GM23338 (cell line): ENCODE data around the gene DFFB. TPM values are rescaled to one million over a fixed set of nuclear protein-coding genes. Genes with fewer than 3 reads are reported as not detected.

Source experiments
- ATAC-seq: fragments of 200-7000 bp; cut with Tn5 transposase; 3 replicates; pipeline ENCODE4 v1.9.1; 2020
- DNase-seq: peaks from one replicate; pipeline ENCODE4 v3.0.0-alpha.2; 2015; ENCODE audit warnings: low spot score
- H2AFZ ChIP-seq: fragments of 200-600 bp; sonication (generic); 2 replicates; pipeline ENCODE4 v1.8.0; 2016; ENCODE audit warnings: antibody characterized with exemption, mild to moderate bottlenecking, moderate library complexity
- H3F3A ChIP-seq: fragments of 200-600 bp; sonication (generic); replicated peaks from 2 replicates; pipeline ENCODE4 v1.8.0; 2017; ENCODE audit warnings: antibody characterized with exemption, mixed run types, low read depth
- H3K27ac ChIP-seq: fragments of 200-600 bp; sonication (generic); 2 replicates; pipeline ENCODE4 v1.6.1; 2016; ENCODE audit warnings: low read depth
- H3K27me3 ChIP-seq: fragments of 200-600 bp; sonication (generic); 2 replicates; pipeline ENCODE4 v1.8.0; 2016; ENCODE audit warnings: mild to moderate bottlenecking, mixed run types, moderate library complexity; ENCODE audit not compliant: insufficient read depth
- H3K36me3 ChIP-seq: fragments of 200-600 bp; sonication (generic); 2 replicates; pipeline ENCODE4 v1.8.0; 2016; ENCODE audit warnings: mild to moderate bottlenecking; ENCODE audit not compliant: insufficient read depth
- H3K4me1 ChIP-seq: fragments of 200-600 bp; sonication (generic); 2 replicates; pipeline ENCODE4 v1.8.0; 2016; ENCODE audit warnings: mild to moderate bottlenecking, moderate library complexity; ENCODE audit not compliant: insufficient read depth
- H3K4me2 ChIP-seq: fragments of 200-600 bp; sonication (generic); 2 replicates; pipeline ENCODE4 v1.7.1; 2017; ENCODE audit warnings: mixed run types
- H3K4me3 ChIP-seq: fragments of 200-600 bp; sonication (generic); 2 replicates; pipeline ENCODE4 v1.6.1; 2016; ENCODE audit warnings: mixed run types
- H3K79me2 ChIP-seq: fragments of 200-600 bp; sonication (generic); replicated peaks from 2 replicates; pipeline ENCODE4 v1.8.0; 2017; ENCODE audit warnings: mild to moderate bottlenecking; ENCODE audit not compliant: insufficient read depth
- H3K9me2 ChIP-seq: fragments of 200-600 bp; sonication (generic); 2 replicates; pipeline ENCODE4 v1.8.0; 2017; ENCODE audit not compliant: insufficient read depth
- H4K20me1 ChIP-seq: fragments of 200-600 bp; sonication (generic); replicated peaks from 2 replicates; pipeline ENCODE4 v1.8.0; 2017; ENCODE audit warnings: mild to moderate bottlenecking; ENCODE audit not compliant: insufficient read depth
- H3K27ac Mint-ChIP-seq: 2 replicates; pipeline ENCODE4 v1.8.0; 2020; ENCODE audit warnings: inconsistent platforms, mild to moderate bottlenecking, moderate library complexity, mixed read lengths
- H3K27me3 Mint-ChIP-seq: 3 replicates; pipeline ENCODE4 v1.8.0; 2022; ENCODE audit warnings: low read depth, mild to moderate bottlenecking, moderate library complexity, mixed read lengths, inconsistent platforms; ENCODE audit not compliant: insufficient read depth, poor library complexity
- H3K36me3 Mint-ChIP-seq: 3 replicates; pipeline ENCODE4 v1.8.0; 2021; ENCODE audit warnings: low read depth, mild to moderate bottlenecking, inconsistent platforms, moderate library complexity, mixed read lengths
- H3K4me1 Mint-ChIP-seq: 3 replicates; pipeline ENCODE4 v1.8.0; 2020; ENCODE audit warnings: mild to moderate bottlenecking, inconsistent platforms, mixed read lengths
- H3K4me3 Mint-ChIP-seq: 3 replicates; pipeline ENCODE4 v1.8.0; 2021; ENCODE audit warnings: moderate library complexity, mild to moderate bottlenecking, inconsistent platforms, mixed read lengths
- H3K9me3 Mint-ChIP-seq: 3 replicates; pipeline ENCODE4 v1.8.0; 2020; ENCODE audit warnings: moderate library complexity, mild to moderate bottlenecking, inconsistent platforms, mixed read lengths
- CREB1 ChIP-seq: fragments of 250-450 bp; sonication (Bioruptor Pico); IDR thresholded peaks from 2 replicates; pipeline ENCODE4 v1.5.0; 2020; ENCODE audit warnings: low read depth, mild to moderate bottlenecking, moderate library complexity
- EZH2 ChIP-seq: fragments of 200-600 bp; sonication (generic); IDR thresholded peaks from one replicate; pipeline ENCODE4 v1.8.0; 2017; ENCODE audit warnings: antibody characterized with exemption, mild to moderate bottlenecking, low read depth; ENCODE audit not compliant: unreplicated experiment
- EZH2phosphoT487 ChIP-seq: fragments of 200-600 bp; sonication (generic); IDR thresholded peaks from one replicate; pipeline ENCODE4 v1.8.1; 2018; ENCODE audit warnings: antibody characterized with exemption; ENCODE audit not compliant: unreplicated experiment
- JUNB ChIP-seq: IDR thresholded peaks from one replicate; pipeline ENCODE4 v1.6.1; 2016; ENCODE audit warnings: antibody characterized with exemption; ENCODE audit not compliant: unreplicated experiment
- POLR2AphosphoS5 ChIP-seq: IDR thresholded peaks from 2 replicates; pipeline ENCODE4 v1.6.1; 2016; ENCODE audit warnings: antibody characterized with exemption, low read depth
- ZNF331 ChIP-seq: fragments of 250-450 bp; sonication (Bioruptor Pico); IDR thresholded peaks from 2 replicates; pipeline ENCODE4 v1.5.0; 2020; ENCODE audit warnings: low read depth, mild to moderate bottlenecking, moderate library complexity
- polyA plus RNA-seq: library from polyadenylated mRNA; unstranded; fragments of >200 nt; fragmentation: Nextera tagmentation; extraction: Ambion mirVana; gene quantifications from 2 replicates; pipeline ENCODE4 v1.2.1, GENCODE V29; 2016
- total RNA-seq: library from RNA; depleted of rRNA; stranded (reverse); fragments of >200 nt; shearing (Covaris generic); gene quantifications from 2 replicates; pipeline ENCODE4 v1.2.3, GENCODE V29; 2014
- TF ChIP-seq, protein P1 (sequence below): IDR thresholded peaks from 2 replicates; pipeline ENCODE4 v1.6.1; 2016; ENCODE audit warnings: antibody characterized with exemption
- TF ChIP-seq, protein P2 (sequence below): fragments of 250-450 bp; sonication (Bioruptor Pico); IDR thresholded peaks from 2 replicates; pipeline ENCODE4 v1.5.0; 2020; ENCODE audit warnings: mild to moderate bottlenecking, moderate library complexity
- TF ChIP-seq, protein P3 (sequence below): IDR thresholded peaks from one replicate; pipeline ENCODE4 v1.6.1; 2018; ENCODE audit warnings: antibody characterized with exemption; ENCODE audit not compliant: unreplicated experiment

DFFB gene
- total and polyA plus RNA-seq, 2 experiments from 2014 or later: 6.5 to 18.1 TPM

DNA sequence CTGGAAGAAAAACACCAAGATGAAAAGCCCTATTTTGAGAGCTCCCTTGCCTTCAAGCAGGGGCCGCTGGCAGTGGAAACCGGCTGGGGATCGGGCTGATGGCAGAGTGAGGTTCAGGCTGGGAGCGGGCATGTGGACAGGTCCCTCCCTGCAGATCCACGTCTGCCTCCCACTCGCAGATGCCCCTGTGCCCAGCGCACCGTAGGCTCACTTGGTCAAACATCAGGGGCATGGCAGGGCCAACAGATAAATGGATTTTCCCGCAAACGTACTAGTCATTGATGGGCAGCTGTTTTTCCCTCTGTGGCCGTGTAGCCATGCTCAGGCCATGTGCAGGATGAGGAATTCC lies 49.4 kb downstream of the DFFB start:
- Histone ChIP-seq H2AFZ (no peak overlapping the region), H3K79me2 (no peaks in the 10 kb centered on the region), H3K4me3 (no peak overlapping the region), H3F3A (no peaks in the 10 kb centered on the region), H3K27ac (no peak overlapping the region), H4K20me1 (no peaks in the 10 kb centered on the region), H3K4me1 (no peaks in the 10 kb centered on the region), H3K9me2 (no peaks in the 10 kb centered on the region), H3K36me3 (no peaks in the 10 kb centered on the region), H3K4me2 (no peak overlapping the region), H3K27me3 (no peaks in the 10 kb centered on the region)
- H3K4me3 Mint-ChIP-seq: no peak overlapping the region
- DNase-seq (no peak), ATAC-seq (no peak)
- TF ChIP-seq CREB1 (CRISPR knock-in tag) (no peak), EZH2 (no peak), ZNF331 (CRISPR knock-in tag) (no peak), EZH2phosphoT487 (no peak), POLR2AphosphoS5 (no peak), JUNB (no peak)
- TF ChIP-seq, protein P1, sequence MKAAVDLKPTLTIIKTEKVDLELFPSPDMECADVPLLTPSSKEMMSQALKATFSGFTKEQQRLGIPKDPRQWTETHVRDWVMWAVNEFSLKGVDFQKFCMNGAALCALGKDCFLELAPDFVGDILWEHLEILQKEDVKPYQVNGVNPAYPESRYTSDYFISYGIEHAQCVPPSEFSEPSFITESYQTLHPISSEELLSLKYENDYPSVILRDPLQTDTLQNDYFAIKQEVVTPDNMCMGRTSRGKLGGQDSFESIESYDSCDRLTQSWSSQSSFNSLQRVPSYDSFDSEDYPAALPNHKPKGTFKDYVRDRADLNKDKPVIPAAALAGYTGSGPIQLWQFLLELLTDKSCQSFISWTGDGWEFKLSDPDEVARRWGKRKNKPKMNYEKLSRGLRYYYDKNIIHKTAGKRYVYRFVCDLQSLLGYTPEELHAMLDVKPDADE: no peak
- TF ChIP-seq, protein P2, sequence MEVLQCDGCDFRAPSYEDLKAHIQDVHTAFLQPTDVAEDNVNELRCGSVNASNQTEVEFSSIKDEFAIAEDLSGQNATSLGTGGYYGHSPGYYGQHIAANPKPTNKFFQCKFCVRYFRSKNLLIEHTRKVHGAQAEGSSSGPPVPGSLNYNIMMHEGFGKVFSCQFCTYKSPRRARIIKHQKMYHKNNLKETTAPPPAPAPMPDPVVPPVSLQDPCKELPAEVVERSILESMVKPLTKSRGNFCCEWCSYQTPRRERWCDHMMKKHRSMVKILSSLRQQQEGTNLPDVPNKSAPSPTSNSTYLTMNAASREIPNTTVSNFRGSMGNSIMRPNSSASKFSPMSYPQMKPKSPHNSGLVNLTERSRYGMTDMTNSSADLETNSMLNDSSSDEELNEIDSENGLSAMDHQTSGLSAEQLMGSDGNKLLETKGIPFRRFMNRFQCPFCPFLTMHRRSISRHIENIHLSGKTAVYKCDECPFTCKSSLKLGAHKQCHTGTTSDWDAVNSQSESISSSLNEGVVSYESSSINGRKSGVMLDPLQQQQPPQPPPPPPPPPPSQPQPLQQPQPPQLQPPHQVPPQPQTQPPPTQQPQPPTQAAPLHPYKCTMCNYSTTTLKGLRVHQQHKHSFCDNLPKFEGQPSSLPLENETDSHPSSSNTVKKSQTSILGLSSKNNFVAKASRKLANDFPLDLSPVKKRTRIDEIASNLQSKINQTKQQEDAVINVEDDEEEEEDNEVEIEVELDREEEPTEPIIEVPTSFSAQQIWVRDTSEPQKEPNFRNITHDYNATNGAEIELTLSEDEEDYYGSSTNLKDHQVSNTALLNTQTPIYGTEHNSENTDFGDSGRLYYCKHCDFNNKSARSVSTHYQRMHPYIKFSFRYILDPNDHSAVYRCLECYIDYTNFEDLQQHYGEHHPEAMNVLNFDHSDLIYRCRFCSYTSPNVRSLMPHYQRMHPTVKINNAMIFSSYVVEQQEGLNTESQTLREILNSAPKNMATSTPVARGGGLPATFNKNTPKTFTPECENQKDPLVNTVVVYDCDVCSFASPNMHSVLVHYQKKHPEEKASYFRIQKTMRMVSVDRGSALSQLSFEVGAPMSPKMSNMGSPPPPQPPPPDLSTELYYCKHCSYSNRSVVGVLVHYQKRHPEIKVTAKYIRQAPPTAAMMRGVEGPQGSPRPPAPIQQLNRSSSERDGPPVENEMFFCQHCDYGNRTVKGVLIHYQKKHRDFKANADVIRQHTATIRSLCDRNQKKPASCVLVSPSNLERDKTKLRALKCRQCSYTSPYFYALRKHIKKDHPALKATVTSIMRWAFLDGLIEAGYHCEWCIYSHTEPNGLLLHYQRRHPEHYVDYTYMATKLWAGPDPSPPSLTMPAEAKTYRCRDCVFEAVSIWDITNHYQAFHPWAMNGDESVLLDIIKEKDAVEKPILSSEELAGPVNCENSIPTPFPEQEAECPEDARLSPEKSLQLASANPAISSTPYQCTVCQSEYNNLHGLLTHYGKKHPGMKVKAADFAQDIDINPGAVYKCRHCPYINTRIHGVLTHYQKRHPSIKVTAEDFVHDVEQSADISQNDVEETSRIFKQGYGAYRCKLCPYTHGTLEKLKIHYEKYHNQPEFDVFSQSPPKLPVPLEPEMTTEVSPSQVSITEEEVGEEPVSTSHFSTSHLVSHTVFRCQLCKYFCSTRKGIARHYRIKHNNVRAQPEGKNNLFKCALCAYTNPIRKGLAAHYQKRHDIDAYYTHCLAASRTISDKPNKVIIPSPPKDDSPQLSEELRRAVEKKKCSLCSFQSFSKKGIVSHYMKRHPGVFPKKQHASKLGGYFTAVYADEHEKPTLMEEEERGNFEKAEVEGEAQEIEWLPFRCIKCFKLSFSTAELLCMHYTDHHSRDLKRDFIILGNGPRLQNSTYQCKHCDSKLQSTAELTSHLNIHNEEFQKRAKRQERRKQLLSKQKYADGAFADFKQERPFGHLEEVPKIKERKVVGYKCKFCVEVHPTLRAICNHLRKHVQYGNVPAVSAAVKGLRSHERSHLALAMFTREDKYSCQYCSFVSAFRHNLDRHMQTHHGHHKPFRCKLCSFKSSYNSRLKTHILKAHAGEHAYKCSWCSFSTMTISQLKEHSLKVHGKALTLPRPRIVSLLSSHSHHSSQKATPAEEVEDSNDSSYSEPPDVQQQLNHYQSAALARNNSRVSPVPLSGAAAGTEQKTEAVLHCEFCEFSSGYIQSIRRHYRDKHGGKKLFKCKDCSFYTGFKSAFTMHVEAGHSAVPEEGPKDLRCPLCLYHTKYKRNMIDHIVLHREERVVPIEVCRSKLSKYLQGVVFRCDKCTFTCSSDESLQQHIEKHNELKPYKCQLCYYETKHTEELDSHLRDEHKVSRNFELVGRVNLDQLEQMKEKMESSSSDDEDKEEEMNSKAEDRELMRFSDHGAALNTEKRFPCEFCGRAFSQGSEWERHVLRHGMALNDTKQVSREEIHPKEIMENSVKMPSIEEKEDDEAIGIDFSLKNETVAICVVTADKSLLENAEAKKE (CRISPR knock-in tag): no peak
- TF ChIP-seq, protein P3, sequence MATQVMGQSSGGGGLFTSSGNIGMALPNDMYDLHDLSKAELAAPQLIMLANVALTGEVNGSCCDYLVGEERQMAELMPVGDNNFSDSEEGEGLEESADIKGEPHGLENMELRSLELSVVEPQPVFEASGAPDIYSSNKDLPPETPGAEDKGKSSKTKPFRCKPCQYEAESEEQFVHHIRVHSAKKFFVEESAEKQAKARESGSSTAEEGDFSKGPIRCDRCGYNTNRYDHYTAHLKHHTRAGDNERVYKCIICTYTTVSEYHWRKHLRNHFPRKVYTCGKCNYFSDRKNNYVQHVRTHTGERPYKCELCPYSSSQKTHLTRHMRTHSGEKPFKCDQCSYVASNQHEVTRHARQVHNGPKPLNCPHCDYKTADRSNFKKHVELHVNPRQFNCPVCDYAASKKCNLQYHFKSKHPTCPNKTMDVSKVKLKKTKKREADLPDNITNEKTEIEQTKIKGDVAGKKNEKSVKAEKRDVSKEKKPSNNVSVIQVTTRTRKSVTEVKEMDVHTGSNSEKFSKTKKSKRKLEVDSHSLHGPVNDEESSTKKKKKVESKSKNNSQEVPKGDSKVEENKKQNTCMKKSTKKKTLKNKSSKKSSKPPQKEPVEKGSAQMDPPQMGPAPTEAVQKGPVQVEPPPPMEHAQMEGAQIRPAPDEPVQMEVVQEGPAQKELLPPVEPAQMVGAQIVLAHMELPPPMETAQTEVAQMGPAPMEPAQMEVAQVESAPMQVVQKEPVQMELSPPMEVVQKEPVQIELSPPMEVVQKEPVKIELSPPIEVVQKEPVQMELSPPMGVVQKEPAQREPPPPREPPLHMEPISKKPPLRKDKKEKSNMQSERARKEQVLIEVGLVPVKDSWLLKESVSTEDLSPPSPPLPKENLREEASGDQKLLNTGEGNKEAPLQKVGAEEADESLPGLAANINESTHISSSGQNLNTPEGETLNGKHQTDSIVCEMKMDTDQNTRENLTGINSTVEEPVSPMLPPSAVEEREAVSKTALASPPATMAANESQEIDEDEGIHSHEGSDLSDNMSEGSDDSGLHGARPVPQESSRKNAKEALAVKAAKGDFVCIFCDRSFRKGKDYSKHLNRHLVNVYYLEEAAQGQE: no peak
- H3K9me3 Mint-ChIP-seq: peaks cover 2% of the 10 kb centered on the region; the same call in 1 of the 3 replicates
- no peak overlapping the region for H3K27ac Mint-ChIP-seq
- no peaks in the 10 kb centered on the region; the same call in 2 of the 3 replicates for H3K36me3 Mint-ChIP-seq
- H3K4me1 Mint-ChIP-seq: peaks cover 25% of the 10 kb centered on the region
- H3K27me3 Mint-ChIP-seq: peaks cover 13% of the 10 kb centered on the region
